Prostate gland (tissue), 2 donors: ENCODE data around the gene COL2A1.

Source experiments
- POLR2AphosphoS5 ChIP-seq: sonication (generic); formaldehyde crosslinking; IDR thresholded peaks from one replicate; pipeline ENCODE4 v1.6.1; 2017; ENCODE audit warnings: antibody characterized with exemption
- TF ChIP-seq, protein P1 (sequence below), 4 experiments: fragments of 200-600 bp in 2 of 4; fragments of 450-650 bp in 2 of 4; sonication (generic) in 2 of 4; IDR thresholded peaks; 1 replicate in 3 of 4; 2 replicates in 1 of 4; pipeline ENCODE4 v1.5.1; 2016 to 2019; ENCODE audit warnings: antibody characterized with exemption in 4 of 4, mild to moderate bottlenecking in 2 of 4, moderate library complexity in 2 of 4

DNA sequence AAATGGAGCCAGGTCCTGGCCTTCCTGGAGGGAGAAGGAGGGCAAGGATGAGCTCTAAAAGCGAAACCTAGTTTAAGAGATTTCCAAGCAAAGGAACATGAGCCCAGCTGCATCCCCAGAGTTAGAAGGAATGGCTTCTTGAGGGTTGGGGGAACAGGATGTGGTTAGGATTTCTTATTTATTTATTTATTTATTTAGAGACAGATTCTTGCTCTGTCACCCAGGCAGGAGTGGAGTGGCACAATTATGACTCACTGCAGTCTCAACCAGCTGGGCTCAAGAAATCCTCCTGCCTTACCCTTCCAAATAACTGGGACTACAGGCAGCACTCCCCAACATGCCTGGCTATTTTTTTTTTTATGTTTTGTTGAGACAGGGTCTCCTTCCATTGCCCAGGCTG, 66.2 kb downstream of the COL2A1 start:
- TF ChIP-seq, protein P1, sequence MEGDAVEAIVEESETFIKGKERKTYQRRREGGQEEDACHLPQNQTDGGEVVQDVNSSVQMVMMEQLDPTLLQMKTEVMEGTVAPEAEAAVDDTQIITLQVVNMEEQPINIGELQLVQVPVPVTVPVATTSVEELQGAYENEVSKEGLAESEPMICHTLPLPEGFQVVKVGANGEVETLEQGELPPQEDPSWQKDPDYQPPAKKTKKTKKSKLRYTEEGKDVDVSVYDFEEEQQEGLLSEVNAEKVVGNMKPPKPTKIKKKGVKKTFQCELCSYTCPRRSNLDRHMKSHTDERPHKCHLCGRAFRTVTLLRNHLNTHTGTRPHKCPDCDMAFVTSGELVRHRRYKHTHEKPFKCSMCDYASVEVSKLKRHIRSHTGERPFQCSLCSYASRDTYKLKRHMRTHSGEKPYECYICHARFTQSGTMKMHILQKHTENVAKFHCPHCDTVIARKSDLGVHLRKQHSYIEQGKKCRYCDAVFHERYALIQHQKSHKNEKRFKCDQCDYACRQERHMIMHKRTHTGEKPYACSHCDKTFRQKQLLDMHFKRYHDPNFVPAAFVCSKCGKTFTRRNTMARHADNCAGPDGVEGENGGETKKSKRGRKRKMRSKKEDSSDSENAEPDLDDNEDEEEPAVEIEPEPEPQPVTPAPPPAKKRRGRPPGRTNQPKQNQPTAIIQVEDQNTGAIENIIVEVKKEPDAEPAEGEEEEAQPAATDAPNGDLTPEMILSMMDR (IDR thresholded peaks at IDR 0.05) = no peak
- TF ChIP-seq POLR2AphosphoS5 = no peak
